HEK293T (cell line): ENCODE measurements around the gene GMDS.
A peak's percentile ranks its signal among the peaks of the same experiment; 100 is the strongest.

Source experiments
- CTCF ChIA-PET: fragments of 350-600 bp; formaldehyde crosslinking; extraction: SDS; loops from one replicate; lab custom pipeline; 2021; ENCODE audit warnings: antibody characterized with exemption, inconsistent platforms; lab: Yijun Ruan, JAX
- POLR2A ChIA-PET: fragments of 350-600 bp; formaldehyde crosslinking; extraction: SDS; loops from one replicate; lab custom pipeline; 2020; ENCODE audit warnings: antibody characterized with exemption, inconsistent platforms; lab: Yijun Ruan, JAX
- DNase-seq: peaks from one replicate; pipeline ENCODE4 v3.0.0; 2012; ENCODE audit warnings: mixed read lengths; ENCODE audit errors: extremely low spot score
- ARNT ChIP-seq: fragments of 450-650 bp; IDR thresholded peaks from 2 replicates; pipeline ENCODE4 v1.6.1; 2017; ENCODE audit warnings: mild to moderate bottlenecking
- BHLHE40 ChIP-seq: fragments of 450-650 bp; IDR thresholded peaks from 2 replicates; pipeline ENCODE4 v1.6.1; 2016; ENCODE audit warnings: mild to moderate bottlenecking, moderate library complexity, borderline replicate concordance
- CTBP1 ChIP-seq: fragments of 450-650 bp; IDR thresholded peaks from 2 replicates; pipeline ENCODE4 v1.6.1; 2016; ENCODE audit warnings: borderline replicate concordance
- ELF4 ChIP-seq: fragments of 450-650 bp; IDR thresholded peaks from 2 replicates; pipeline ENCODE4 v1.6.1; 2017; ENCODE audit warnings: antibody characterized with exemption
- FOXA1 ChIP-seq: fragments of 450-650 bp; IDR thresholded peaks from 2 replicates; pipeline ENCODE4 v1.6.1; 2016; ENCODE audit warnings: mild to moderate bottlenecking
- FOXK2 ChIP-seq: fragments of 450-650 bp; IDR thresholded peaks from 2 replicates; pipeline ENCODE4 v1.6.1; 2016; ENCODE audit warnings: mild to moderate bottlenecking
- FOXM1 ChIP-seq: fragments of 450-650 bp; IDR thresholded peaks from 2 replicates; pipeline ENCODE4 v1.6.1; 2017; ENCODE audit warnings: mild to moderate bottlenecking, borderline replicate concordance
- HDGF ChIP-seq: fragments of 450-650 bp; IDR thresholded peaks from 2 replicates; pipeline ENCODE4 v1.6.1; 2017; ENCODE audit warnings: antibody characterized with exemption, borderline replicate concordance
- L3MBTL2 ChIP-seq: fragments of 450-650 bp; conservative IDR thresholded peaks from 2 replicates; pipeline ENCODE4 v1.6.1; 2016; ENCODE audit warnings: mild to moderate bottlenecking
- LEF1 ChIP-seq: fragments of 450-650 bp; IDR thresholded peaks from 2 replicates; pipeline ENCODE4 v1.6.1; 2017; ENCODE audit warnings: mild to moderate bottlenecking, borderline replicate concordance
- NFRKB ChIP-seq: fragments of 450-650 bp; IDR thresholded peaks from 2 replicates; pipeline ENCODE4 v1.6.1; 2016; ENCODE audit warnings: mild to moderate bottlenecking, moderate library complexity
- SP1 ChIP-seq: fragments of 450-650 bp; IDR thresholded peaks from 2 replicates; pipeline ENCODE4 v1.6.1; 2017
- SUZ12 ChIP-seq: fragments of 450-650 bp; IDR thresholded peaks from 2 replicates; pipeline ENCODE4 v1.6.1; 2016; ENCODE audit warnings: mild to moderate bottlenecking
- TARDBP ChIP-seq: fragments of 450-650 bp; IDR thresholded peaks from 2 replicates; pipeline ENCODE4 v1.6.1; 2016
- ZNF384 ChIP-seq: fragments of 450-650 bp; IDR thresholded peaks from 2 replicates; pipeline ENCODE4 v1.6.1; 2016
- TF ChIP-seq, protein P1 (sequence below): fragments of 450-650 bp; IDR thresholded peaks from 2 replicates; pipeline ENCODE4 v1.6.1; 2016

The GMDS gene

DNA sequence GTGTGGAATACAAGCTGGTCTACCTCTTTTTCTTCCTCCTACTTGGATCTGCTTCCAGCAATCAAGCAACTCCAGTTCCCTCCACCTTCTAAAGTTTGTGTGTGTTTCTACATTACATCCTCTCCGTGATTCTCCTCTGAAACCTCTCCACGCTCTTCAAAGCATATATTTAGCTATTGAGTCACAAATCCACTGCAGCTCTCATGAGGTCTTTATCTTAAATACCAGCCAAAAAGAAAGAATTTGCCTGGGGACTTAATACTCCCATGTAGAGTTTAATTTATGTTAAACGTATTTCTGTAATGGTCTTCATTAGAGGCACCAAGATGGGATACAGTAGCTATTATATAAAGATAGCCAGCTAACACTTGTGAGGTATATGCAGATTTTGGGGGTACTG is 557.0 kb downstream of the GMDS start:
- TF ChIP-seq ELF4 (no peak), L3MBTL2 (no peak), BHLHE40 (no peak), FOXK2 (no peak), SP1 (no peak), FOXM1 (no peak), NFRKB (no peak), HDGF (no peak), LEF1 (no peak), TARDBP (no peak), FOXA1 (no peak), SUZ12 (no peak), CTBP1 (no peak), ARNT (no peak), ZNF384 (no peak)
- TF ChIP-seq, protein P1, sequence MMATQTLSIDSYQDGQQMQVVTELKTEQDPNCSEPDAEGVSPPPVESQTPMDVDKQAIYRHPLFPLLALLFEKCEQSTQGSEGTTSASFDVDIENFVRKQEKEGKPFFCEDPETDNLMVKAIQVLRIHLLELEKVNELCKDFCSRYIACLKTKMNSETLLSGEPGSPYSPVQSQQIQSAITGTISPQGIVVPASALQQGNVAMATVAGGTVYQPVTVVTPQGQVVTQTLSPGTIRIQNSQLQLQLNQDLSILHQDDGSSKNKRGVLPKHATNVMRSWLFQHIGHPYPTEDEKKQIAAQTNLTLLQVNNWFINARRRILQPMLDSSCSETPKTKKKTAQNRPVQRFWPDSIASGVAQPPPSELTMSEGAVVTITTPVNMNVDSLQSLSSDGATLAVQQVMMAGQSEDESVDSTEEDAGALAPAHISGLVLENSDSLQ: no peak
- DNase-seq: no peak
- CTCF ChIA-PET: interaction anchor here (0.8 to 2.7 kb wide), 3 partner anchors 8 to 15 kb away, joined by 3 to 13 read pairs (median 4); no protein-coding TSS in a partner anchor
- POLR2A ChIA-PET: interaction anchor here (4.8 kb wide), 1 partner anchor 82 kb away, joined by 20 read pairs; no protein-coding TSS in a partner anchor

DNA sequence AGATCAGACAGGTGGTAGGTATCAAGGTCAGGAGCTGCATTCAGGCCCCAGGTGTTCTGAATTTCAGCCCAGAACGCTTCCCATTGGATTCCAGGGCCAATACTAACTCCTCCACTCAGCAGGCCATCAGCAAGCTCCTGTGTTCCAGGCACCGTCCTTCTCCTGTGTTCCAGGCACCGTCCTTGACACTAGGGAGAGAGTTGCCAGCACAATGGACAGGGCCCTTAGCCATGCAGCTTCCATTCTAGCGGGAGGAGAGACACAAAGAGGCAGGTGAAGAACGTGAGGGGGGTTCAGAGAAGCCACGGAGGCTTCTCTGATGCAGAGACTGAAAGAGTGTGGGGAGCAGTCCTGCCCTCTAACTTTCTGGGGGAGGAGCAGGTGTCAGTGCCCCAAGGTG is 558.0 kb downstream of the GMDS start:
- DNase-seq: no peak
- CTCF ChIA-PET: interaction anchor here (0.6 to 2.7 kb wide), 13 partner anchors 9 to 134 kb away, joined by 3 to 14 read pairs (median 4); no protein-coding TSS in a partner anchor
- POLR2A ChIA-PET: interaction anchor here (1.0 to 4.8 kb wide), 8 partner anchors 8 to 81 kb away, joined by 3 to 20 read pairs (median 5); partner anchors contain the start of gene FOXC1
- TF ChIP-seq SP1: no peak
- no peak for TF ChIP-seq ELF4
- TF ChIP-seq ARNT: no peak
- TF ChIP-seq L3MBTL2: no peak
- no peak for TF ChIP-seq ZNF384
- TF ChIP-seq NFRKB: no peak
- no peak for TF ChIP-seq BHLHE40
- no peak for TF ChIP-seq FOXK2
- no peak for TF ChIP-seq LEF1
- no peak for TF ChIP-seq TARDBP
- no peak for TF ChIP-seq HDGF
- TF ChIP-seq CTBP1: no peak
- TF ChIP-seq FOXM1: no peak
- TF ChIP-seq FOXA1: no peak
- TF ChIP-seq, protein P1: no peak
- TF ChIP-seq SUZ12: no peak

DNA sequence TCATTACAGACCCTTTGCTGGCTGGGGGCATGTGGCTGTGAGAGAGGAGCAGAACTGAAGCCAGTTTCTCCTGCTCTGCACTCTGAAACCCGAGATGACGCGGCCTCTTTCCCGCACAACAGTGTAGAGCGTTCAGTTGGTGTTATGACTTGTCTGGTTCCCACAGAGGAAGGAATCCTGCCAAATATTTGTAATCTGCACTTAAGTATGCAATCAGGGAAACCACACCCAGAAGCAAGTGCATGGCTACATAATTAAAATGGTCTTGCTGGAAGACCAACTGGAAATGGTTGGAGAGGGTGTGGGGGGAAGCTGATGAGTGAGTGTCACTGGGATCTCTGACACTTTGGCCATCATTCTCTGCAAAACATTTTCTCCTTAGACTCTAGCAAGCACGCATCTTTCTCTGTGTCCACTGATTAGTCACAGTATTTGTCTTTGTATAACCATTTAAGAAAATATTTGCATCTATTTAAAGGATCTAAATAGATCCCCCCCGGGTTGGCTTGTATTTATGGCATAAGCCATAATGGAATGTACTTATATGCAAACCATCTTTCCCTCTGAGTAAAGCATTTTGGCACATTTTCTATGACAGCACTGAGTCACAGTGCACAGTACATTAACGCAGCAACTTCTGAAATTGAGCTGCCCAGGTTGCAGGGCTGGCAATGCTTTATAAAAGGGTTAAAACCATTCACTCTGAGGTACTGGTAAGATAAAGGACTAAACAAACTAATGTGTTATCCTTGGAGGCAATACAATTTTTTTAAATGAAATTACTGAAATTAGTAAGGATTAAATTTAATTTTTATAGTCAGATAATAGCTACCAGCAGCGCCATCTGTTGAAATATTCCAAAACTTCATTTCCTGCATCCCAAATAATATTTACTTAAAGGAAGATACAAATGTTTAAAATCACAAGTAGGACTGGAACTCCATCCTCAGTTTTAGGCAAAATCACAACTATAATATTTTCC is 559.0 kb downstream of the GMDS start:
- ChIA-PET CTCF (interaction anchor here (0.7 to 2.7 kb wide), 16 partner anchors 10 to 508 kb away, joined by 3 to 14 read pairs (median 4); no protein-coding TSS in a partner anchor), POLR2A (interaction anchor here (0.6 to 4.8 kb wide), 9 partner anchors 9 to 80 kb away, joined by 3 to 20 read pairs (median 5); partner anchors contain the start of gene FOXC1)
- DNase-seq: no peak
- TF ChIP-seq NFRKB (no peak), L3MBTL2 (no peak), CTBP1 (no peak), BHLHE40 (no peak), ARNT (no peak), ELF4 (no peak), SP1 (no peak), SUZ12 (no peak), FOXA1 (no peak), FOXK2 (no peak), TARDBP (no peak), LEF1 (no peak), HDGF (no peak), ZNF384 (no peak)
- TF ChIP-seq, protein P1: no peak

DNA sequence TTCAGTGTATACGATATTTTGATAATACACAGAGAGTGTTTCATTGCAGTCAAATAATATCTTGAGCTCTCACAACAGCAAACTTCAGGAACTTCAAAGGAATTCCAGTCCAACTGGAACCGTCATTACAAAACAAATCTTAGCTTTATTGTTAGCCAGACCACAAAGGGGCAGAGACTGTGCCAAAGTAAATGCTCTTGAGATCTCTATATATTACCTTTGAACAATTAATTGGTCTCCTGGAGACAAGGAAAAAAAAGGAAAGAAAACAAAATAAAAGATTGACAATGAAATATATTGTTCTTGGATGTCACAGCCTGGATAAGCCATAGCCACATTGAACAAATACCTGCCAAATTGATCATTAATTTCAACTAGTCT is 565.7 kb downstream of the GMDS start:
- no peak for DNase-seq
- CTCF ChIA-PET: interaction anchor here (0.6 to 1.1 kb wide), 2 partner anchors 13 to 67 kb away, joined by 3 read pairs; no protein-coding TSS in a partner anchor
- TF ChIP-seq, protein P1: 0 out of 2 replicates have a peak, but pooled peaks have one; percentile 22
- no peak for TF ChIP-seq ZNF384
- TF ChIP-seq FOXK2: no peak
- no peak for TF ChIP-seq LEF1
- TF ChIP-seq TARDBP: no peak
- no peak for TF ChIP-seq CTBP1
- POLR2A ChIA-PET: interaction anchor here (0.8 to 3.0 kb wide), 6 partner anchors 9 to 72 kb away, joined by 3 to 15 read pairs (median 4); no protein-coding TSS in a partner anchor
